LNCaP clone FGC (cell line): ENCODE data around the gene AIG1.
"Not testable (repeated sequence)": the region's sequence is repeated elsewhere in the genome, so short reads cannot be mapped to it uniquely, and the experiment has no call there.

ENCODE experiments used
- DNase-seq: peaks from one replicate; pipeline ENCODE4 v3.0.0-alpha.2; 2011; ENCODE audit warnings: low read depth
- H3K4me3 ChIP-seq: 2 replicates; pipeline ENCODE4 v1.5.1; 2011; ENCODE audit warnings: mild to moderate bottlenecking, low read depth, low read length, control low read depth
- CTCF ChIP-seq: IDR thresholded peaks from 2 replicates; pipeline ENCODE4 v1.5.1; 2012; ENCODE audit warnings: mild to moderate bottlenecking; ENCODE audit not compliant: control insufficient read depth, insufficient read depth; ENCODE audit errors: extremely low read depth

AIG1 gene

DNA sequence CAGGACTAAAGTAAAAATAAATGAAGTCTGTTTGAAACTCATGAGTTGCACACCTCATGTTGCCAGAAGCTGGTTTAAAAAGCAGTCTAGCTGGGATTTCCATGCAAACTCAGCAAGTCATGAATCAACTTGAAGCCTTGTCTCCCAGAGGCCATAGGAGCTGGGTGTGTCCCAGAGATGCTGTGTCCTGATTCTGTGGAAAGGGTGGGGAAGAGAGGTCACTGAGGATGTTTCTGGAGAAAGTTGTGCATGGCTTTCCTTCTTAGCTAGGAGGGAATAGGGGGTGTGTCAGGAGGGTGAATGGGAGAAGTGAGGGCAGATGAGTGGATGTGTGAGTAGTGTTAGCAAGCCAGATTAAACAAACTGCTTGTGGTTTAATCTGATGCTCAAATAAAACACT lies 278.5 kb downstream of the AIG1 start:
- no peak overlapping the region for H3K4me3 ChIP-seq
- DNase-seq = no peak
- TF ChIP-seq CTCF = no peak

- H3K4me3 ChIP-seq, DNase-seq: not testable (repeated sequence)
Measured at GRCh38 chr6:143345477-143345876, 284.8 kb downstream of the AIG1 start.

- no peak overlapping the region for H3K4me3 ChIP-seq
- no peak for DNase-seq
- no peak for TF ChIP-seq CTCF
Measured at GRCh38 chr6:143346004-143346403, 285.3 kb downstream of the AIG1 start.

GRCh38 chr6:143348531-143348930 lies 287.8 kb downstream of the AIG1 start:
- TF ChIP-seq CTCF = no peak
- DNase-seq = no peak
- H3K4me3 ChIP-seq = no peak overlapping the region

DNA sequence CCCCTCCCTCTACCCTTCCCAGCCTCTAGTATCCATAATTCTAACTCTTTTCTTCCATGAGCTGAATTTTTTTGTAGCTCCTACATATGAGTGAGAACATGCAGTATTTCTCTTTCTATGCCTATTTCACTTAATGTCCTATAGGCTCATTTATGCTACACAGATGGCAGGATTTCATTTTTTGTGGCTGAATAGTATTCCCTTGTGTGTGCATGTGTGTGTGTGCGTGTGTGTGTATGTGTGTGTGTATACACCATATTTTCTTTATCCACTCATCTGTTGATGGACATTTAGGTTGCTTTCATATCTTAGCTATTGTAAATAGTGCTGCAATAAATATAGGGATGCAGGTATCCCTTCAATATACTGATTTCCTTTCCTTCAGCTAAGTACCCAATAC lies 288.8 kb downstream of the AIG1 start:
- no peak overlapping the region for H3K4me3 ChIP-seq
- no peak for TF ChIP-seq CTCF
- no peak for DNase-seq

DNA sequence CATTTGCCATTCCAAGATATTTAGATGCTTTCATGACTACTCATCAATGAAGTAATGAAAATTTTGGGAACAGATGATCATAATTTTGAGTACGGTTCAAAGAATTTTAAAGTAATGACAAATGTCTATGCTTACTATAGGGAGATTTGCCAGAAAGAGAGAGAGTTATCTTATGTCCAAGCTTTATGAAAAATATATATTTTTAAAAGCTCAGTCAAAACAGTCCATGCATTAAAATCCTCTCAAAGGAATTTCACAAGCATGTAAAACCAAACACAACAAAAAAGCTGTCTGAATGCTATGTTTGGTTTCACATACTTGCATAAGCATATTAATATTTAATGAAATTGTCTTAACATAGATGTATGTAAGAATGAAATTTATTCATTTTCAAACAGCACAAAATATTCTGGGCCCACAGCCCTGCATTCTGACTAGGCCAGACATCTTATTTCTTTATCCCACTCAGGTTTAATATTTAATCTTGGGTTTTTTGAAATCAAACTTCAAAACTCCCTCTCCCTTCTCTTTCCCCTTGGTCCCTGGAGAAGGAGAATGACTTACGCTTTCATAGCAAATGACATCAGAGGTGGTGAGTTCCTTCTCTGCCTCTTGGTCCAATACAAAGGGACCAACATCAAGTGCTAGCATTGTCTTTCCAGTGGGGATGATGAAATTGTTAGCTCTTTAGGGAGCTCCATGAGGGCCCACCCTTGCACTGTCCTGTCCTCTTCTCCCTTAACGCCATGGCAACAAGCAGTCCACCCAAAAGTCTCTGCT lies 295.6 kb downstream of the AIG1 start:
- H3K4me3 ChIP-seq = no peak overlapping the region
- no peak for DNase-seq
- no peak for TF ChIP-seq CTCF

GRCh38 chr6:143357152-143357551 lies 296.5 kb downstream of the AIG1 start:
- no peak for DNase-seq
- no peak for TF ChIP-seq CTCF
- H3K4me3 ChIP-seq = no peak overlapping the region
